DOHH2 (cell line): ENCODE results near the gene FAM98C.

ENCODE experiments used
- EZH2phosphoT487 ChIP-seq: fragments of 200-600 bp; sonication (generic); IDR thresholded peaks from 2 replicates; pipeline ENCODE4 v1.6.1; 2017; ENCODE audit warnings: borderline replicate concordance, mild to moderate bottlenecking, antibody characterized with exemption, low read length, moderate library complexity, mixed read lengths
- TF ChIP-seq, protein P1 (sequence below): fragments of 200-600 bp; sonication (generic); IDR thresholded peaks from one replicate; pipeline ENCODE4 v1.5.1; 2014; ENCODE audit warnings: antibody characterized with exemption, mild to moderate bottlenecking, low read depth, low read length; ENCODE audit not compliant: poor library complexity, severe bottlenecking

DNA sequence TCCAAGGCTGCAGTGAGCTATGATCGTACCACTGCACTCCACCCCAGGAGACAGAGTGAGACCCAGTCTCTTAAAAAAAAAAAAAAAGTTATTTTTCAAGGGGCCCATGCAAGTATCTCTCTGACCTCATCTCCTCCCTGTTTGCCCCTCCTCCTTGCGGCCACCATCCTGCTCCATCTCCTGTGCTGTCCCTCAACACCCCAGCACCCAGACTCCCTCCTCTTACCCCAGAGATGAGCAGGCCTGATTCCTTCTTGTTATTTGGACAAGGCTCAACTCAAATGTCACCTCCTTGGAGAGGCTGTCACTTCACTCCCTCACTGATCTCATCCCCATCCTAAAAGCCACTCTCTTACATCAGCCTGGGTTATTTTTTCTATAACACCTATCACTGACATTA lies 35.0 kb downstream of the FAM98C start:
- TF ChIP-seq, protein P1, sequence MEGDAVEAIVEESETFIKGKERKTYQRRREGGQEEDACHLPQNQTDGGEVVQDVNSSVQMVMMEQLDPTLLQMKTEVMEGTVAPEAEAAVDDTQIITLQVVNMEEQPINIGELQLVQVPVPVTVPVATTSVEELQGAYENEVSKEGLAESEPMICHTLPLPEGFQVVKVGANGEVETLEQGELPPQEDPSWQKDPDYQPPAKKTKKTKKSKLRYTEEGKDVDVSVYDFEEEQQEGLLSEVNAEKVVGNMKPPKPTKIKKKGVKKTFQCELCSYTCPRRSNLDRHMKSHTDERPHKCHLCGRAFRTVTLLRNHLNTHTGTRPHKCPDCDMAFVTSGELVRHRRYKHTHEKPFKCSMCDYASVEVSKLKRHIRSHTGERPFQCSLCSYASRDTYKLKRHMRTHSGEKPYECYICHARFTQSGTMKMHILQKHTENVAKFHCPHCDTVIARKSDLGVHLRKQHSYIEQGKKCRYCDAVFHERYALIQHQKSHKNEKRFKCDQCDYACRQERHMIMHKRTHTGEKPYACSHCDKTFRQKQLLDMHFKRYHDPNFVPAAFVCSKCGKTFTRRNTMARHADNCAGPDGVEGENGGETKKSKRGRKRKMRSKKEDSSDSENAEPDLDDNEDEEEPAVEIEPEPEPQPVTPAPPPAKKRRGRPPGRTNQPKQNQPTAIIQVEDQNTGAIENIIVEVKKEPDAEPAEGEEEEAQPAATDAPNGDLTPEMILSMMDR, result no peak
- TF ChIP-seq EZH2phosphoT487, result no peak
